GM13977 (cell line): ENCODE measurements around the gene REEP6.
A peak's percentile ranks its signal among the peaks of the same experiment; 100 is the strongest.

Experiments used
- DNase-seq: peaks from one replicate; pipeline ENCODE4 v3.0.0; 2012; ENCODE audit warnings: low spot score
- CTCF ChIP-seq: IDR thresholded peaks from 2 replicates; pipeline ENCODE4 v1.5.1; 2012; ENCODE audit warnings: mild to moderate bottlenecking, control low read depth; ENCODE audit not compliant: insufficient read depth; ENCODE audit errors: extremely low read depth, missing control alignments
- in situ Hi-C: fragments of 300-500 bp; cut with MboI; formaldehyde crosslinking; loops from one replicate; pipeline ENCODE4 v1.12.0; 2022; ENCODE audit warnings: low sequenced_read_pairs, low pct_unique_long_range_greater_than_20kb, mixed read lengths, inconsistent platforms; ENCODE audit not compliant: unreplicated experiment

The REEP6 gene

GRCh38 chr19:1467215-1467489 lies 23.8 kb upstream of the REEP6 start:
- in situ Hi-C loops = no loop called here
- DNase-seq = no peak
- no peak for TF ChIP-seq CTCF

DNA sequence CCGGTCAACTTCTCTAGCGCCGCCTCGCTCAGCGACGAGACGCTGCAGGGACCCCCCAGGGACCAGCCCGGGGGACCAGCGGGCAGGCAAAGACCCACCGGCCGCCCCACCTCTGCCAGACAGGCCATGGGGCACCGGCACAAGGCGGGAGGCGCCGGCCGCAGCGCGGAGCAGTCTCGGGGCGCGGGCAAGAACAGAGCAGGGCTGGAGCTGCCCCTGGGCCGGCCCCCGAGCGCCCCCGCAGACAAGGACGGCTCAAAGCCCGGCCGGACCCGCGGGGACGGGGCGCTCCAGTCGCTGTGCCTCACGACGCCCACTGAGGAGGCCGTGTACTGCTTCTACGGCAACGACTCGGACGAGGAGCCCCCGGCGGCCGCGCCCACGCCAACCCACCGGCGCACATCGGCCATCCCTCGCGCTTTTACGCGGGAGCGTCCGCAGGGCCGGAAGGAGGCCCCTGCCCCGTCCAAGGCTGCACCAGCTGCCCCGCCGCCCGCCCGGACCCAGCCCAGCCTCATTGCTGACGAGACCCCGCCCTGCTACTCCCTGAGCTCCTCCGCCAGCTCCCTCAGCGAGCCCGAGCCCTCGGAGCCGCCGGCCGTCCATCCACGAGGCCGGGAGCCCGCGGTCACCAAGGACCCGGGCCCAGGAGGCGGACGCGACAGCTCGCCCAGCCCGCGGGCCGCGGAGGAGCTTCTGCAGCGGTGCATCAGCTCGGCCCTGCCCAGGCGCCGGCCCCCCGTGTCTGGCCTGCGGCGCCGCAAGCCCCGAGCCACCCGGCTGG lies 23.3 kb upstream of the REEP6 start:
- in situ Hi-C loops = no loop called here
- DNase-seq = no peak
- no peak for TF ChIP-seq CTCF

DNA sequence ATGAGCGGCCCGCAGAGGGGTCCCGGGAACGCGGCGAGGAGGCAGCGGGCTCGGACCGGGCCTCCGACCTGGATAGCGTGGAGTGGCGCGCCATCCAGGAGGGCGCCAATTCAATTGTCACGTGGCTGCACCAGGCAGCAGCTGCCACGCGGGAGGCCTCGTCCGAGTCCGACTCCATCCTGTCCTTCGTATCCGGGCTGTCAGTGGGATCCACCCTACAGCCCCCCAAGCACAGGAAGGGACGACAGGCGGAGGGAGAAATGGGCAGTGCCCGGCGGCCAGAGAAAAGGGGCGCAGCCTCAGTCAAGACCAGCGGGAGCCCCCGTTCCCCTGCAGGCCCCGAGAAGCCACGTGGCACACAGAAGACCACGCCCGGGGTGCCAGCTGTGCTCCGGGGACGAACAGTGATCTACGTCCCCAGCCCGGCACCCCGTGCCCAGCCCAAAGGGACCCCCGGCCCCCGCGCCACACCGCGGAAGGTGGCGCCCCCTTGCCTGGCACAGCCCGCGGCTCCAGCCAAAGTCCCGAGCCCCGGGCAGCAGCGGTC lies 22.6 kb upstream of the REEP6 start:
- no peak for TF ChIP-seq CTCF
- DNase-seq = no peak

GRCh38 chr19:1468821-1469254 lies 22.1 kb upstream of the REEP6 start:
- TF ChIP-seq CTCF = peak; percentile 31
- DNase-seq = no peak
- in situ Hi-C loops = no loop called here

More for the DNA sequence above, 22.6 kb upstream of the REEP6 start:
- in situ Hi-C loops = no loop called here

DNA sequence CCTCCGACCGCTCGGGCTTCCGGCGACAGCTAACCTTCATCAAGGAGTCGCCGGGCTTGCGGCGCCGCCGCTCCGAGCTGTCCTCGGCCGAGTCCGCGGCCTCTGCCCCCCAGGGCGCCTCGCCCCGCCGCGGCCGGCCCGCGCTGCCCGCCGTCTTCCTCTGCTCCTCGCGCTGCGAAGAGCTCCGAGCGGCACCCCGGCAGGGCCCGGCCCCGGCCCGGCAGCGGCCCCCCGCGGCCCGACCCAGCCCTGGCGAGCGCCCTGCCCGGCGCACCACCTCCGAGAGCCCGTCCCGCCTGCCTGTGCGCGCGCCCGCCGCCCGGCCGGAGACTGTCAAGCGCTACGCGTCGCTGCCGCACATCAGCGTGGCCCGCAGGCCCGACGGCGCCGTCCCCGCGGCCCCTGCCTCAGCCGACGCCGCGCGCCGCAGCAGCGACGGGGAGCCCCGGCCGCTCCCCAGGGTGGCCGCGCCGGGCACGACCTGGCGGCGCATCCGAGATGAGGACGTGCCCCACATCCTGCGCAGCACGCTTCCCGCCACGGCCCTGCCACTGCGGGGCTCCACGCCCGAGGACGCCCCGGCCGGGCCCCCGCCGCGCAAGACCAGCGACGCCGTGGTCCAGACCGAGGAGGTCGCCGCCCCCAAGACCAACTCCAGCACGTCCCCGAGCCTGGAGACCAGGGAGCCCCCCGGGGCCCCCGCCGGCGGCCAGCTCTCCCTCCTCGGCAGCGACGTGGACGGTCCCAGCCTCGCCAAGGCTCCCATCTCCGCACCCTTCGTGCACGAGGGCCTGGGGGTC lies 21.5 kb upstream of the REEP6 start:
- DNase-seq = no peak
- TF ChIP-seq CTCF = no peak
- in situ Hi-C loops = no loop called here

- no peak for DNase-seq
- no peak for TF ChIP-seq CTCF
- in situ Hi-C loops = no loop called here
Observed at GRCh38 chr19:1470055-1470304, 21.0 kb upstream of the REEP6 start.
